CD4-positive, alpha-beta T cell treated with Interleukin-17A for 1 hour (primary cell): Measurements from ENCODE around the gene PPT1.

Source experiments
- DNase-seq: peaks from one replicate; pipeline ENCODE4 v3.0.0-alpha.2; 2020

Gene PPT1

GRCh38 chr1:40092241-40092640 is 4.8 kb downstream of the PPT1 start:
- DNase-seq = no peak

- no peak for DNase-seq
Observed at GRCh38 chr1:40090652-40091355, 6.2 kb downstream of the PPT1 start.

GRCh38 chr1:40084750-40085149 is 12.3 kb downstream of the PPT1 start:
- DNase-seq = peak; percentile 47

- no peak for DNase-seq
Observed at GRCh38 chr1:40081871-40082270, 15.2 kb downstream of the PPT1 start.

GRCh38 chr1:40079774-40080400 is 17.2 kb downstream of the PPT1 start:
- no peak for DNase-seq

- peak; percentile 73 for DNase-seq
Observed at GRCh38 chr1:40078512-40079333, 18.3 kb downstream of the PPT1 start.

- DNase-seq = no peak
Observed at GRCh38 chr1:40076895-40077312, 20.1 kb downstream of the PPT1 start.

GRCh38 chr1:40075266-40075665 is 21.8 kb downstream of the PPT1 start:
- no peak for DNase-seq

GRCh38 chr1:40073062-40073461 is 24.0 kb downstream of the PPT1 start:
- DNase-seq = no peak

- DNase-seq = no peak
Observed at GRCh38 chr1:40072142-40072541, 24.9 kb downstream of the PPT1 start.

GRCh38 chr1:40067851-40068250 is 29.2 kb downstream of the PPT1 start:
- DNase-seq = no peak

GRCh38 chr1:40067023-40067422 is 30.0 kb downstream of the PPT1 start:
- DNase-seq = no peak

- no peak for DNase-seq
Observed at GRCh38 chr1:40064797-40065499, 32.1 kb downstream of the PPT1 start.

- DNase-seq = peak; percentile 39
Observed at GRCh38 chr1:40059960-40060750, 36.9 kb downstream of the PPT1 start.

- peak; percentile 55 for DNase-seq
Observed at GRCh38 chr1:40059338-40059959, 37.6 kb downstream of the PPT1 start.

GRCh38 chr1:40058453-40059337 is 38.4 kb downstream of the PPT1 start:
- DNase-seq = no peak

GRCh38 chr1:40058097-40058452 is 39.0 kb downstream of the PPT1 start:
- DNase-seq = no peak

- no peak for DNase-seq
Observed at GRCh38 chr1:40057310-40058030, 39.6 kb downstream of the PPT1 start.

- DNase-seq = no peak
Observed at GRCh38 chr1:40056519-40057309, 40.3 kb downstream of the PPT1 start.
